Loucy (cell line): ENCODE measurements around the gene TLR1.

Experiments used
- EZH2phosphoT487 ChIP-seq: fragments of 200-600 bp; IDR thresholded peaks from 2 replicates; pipeline ENCODE4 v1.6.1; 2018; ENCODE audit warnings: antibody characterized with exemption, mild to moderate bottlenecking, moderate library complexity, borderline replicate concordance
- TF ChIP-seq, protein P1 (sequence below): fragments of 200-600 bp; sonication (generic); conservative IDR thresholded peaks from 2 replicates; pipeline ENCODE4 v1.5.1; 2014; ENCODE audit warnings: mild to moderate bottlenecking, antibody characterized with exemption, low read length

GRCh38 chr4:38832624-38833528, 28.3 kb upstream of the TLR1 start:
- TF ChIP-seq, protein P1, sequence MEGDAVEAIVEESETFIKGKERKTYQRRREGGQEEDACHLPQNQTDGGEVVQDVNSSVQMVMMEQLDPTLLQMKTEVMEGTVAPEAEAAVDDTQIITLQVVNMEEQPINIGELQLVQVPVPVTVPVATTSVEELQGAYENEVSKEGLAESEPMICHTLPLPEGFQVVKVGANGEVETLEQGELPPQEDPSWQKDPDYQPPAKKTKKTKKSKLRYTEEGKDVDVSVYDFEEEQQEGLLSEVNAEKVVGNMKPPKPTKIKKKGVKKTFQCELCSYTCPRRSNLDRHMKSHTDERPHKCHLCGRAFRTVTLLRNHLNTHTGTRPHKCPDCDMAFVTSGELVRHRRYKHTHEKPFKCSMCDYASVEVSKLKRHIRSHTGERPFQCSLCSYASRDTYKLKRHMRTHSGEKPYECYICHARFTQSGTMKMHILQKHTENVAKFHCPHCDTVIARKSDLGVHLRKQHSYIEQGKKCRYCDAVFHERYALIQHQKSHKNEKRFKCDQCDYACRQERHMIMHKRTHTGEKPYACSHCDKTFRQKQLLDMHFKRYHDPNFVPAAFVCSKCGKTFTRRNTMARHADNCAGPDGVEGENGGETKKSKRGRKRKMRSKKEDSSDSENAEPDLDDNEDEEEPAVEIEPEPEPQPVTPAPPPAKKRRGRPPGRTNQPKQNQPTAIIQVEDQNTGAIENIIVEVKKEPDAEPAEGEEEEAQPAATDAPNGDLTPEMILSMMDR: no peak; the same call in 1 of the 2 replicates
- no peak for TF ChIP-seq EZH2phosphoT487
